Prostate gland (tissue), 2 donors: ENCODE data around the gene AP2B1.

Experiments used
- POLR2A ChIP-seq: fragments of 450-650 bp; IDR thresholded peaks from one replicate; pipeline ENCODE4 v1.6.1; 2016; ENCODE audit warnings: antibody characterized with exemption, mild to moderate bottlenecking
- POLR2AphosphoS5 ChIP-seq: sonication (generic); formaldehyde crosslinking; IDR thresholded peaks from one replicate; pipeline ENCODE4 v1.6.1; 2017; ENCODE audit warnings: antibody characterized with exemption
- TF ChIP-seq, protein P1 (sequence below), 4 experiments: fragments of 200-600 bp in 2 of 4; fragments of 450-650 bp in 2 of 4; sonication (generic) in 2 of 4; IDR thresholded peaks; 1 replicate in 3 of 4; 2 replicates in 1 of 4; pipeline ENCODE4 v1.5.1; 2016 to 2019; ENCODE audit warnings: antibody characterized with exemption in 4 of 4, mild to moderate bottlenecking in 2 of 4, moderate library complexity in 2 of 4

DNA sequence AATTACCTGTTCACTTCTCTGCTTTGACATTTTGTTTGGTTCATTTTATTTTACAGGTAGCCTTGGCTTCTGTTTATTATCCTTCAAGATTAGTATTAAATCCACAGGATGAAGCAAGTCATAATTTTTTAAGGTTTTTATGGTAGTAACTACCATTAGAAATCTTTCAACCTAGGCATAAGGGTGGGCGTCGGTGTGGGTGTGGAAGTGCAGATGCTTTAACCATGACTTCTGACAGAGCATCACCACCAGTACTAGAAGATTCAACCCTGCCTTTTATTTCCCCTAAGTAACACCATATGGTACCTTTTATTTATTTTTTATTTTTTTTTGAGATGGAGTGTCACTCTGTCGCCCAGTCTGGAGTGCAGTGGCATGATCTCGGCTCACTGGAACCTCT is 22.7 kb downstream of the AP2B1 start:
- TF ChIP-seq POLR2AphosphoS5 (no peak), POLR2A (no peak)
- TF ChIP-seq, protein P1, sequence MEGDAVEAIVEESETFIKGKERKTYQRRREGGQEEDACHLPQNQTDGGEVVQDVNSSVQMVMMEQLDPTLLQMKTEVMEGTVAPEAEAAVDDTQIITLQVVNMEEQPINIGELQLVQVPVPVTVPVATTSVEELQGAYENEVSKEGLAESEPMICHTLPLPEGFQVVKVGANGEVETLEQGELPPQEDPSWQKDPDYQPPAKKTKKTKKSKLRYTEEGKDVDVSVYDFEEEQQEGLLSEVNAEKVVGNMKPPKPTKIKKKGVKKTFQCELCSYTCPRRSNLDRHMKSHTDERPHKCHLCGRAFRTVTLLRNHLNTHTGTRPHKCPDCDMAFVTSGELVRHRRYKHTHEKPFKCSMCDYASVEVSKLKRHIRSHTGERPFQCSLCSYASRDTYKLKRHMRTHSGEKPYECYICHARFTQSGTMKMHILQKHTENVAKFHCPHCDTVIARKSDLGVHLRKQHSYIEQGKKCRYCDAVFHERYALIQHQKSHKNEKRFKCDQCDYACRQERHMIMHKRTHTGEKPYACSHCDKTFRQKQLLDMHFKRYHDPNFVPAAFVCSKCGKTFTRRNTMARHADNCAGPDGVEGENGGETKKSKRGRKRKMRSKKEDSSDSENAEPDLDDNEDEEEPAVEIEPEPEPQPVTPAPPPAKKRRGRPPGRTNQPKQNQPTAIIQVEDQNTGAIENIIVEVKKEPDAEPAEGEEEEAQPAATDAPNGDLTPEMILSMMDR (IDR thresholded peaks at IDR 0.05): no peak
